Skin of body (tissue), 2 donors: ENCODE data around the gene MUC15. TPM values are rescaled to one million over a fixed set of nuclear protein-coding genes. Genes with fewer than 3 reads are reported as not detected.
"Not testable (repeated sequence)": the region's sequence is repeated elsewhere in the genome, so short reads cannot be mapped to it uniquely, and the experiment has no call there.

ENCODE experiments used
- DNase-seq: peaks from one replicate; lab custom pipeline; 2025; lab: John Stamatoyannopoulos, UW
- total RNA-seq: library from RNA; depleted of rRNA; stranded (reverse); fragments of >200 nt; gene quantifications from one replicate; pipeline ENCODE4 v1.2.3, GENCODE V29; 2014

Gene MUC15
- 19.5 TPM for total RNA-seq

- no peak for DNase-seq
These were observed at the start of gene MUC15 for GRCh38 chr11:26571861-26572654. Gene MUC15 (minus strand): TSS chr11:26572263. CDS start chr11:26567094, 5,169 bp downstream.

GRCh38 chr11:26621132-26621531 is 49.1 kb upstream of the MUC15 start:
- no peak for DNase-seq

GRCh38 chr11:26620282-26621045 is 48.4 kb upstream of the MUC15 start:
- no peak for DNase-seq

- DNase-seq: no peak
These were observed 46.4 kb upstream of the MUC15 start for GRCh38 chr11:26618441-26618840.

- DNase-seq: no peak
These were observed 41.7 kb upstream of the MUC15 start for GRCh38 chr11:26613759-26614158.

GRCh38 chr11:26608507-26609146 is 36.6 kb upstream of the MUC15 start:
- DNase-seq: no peak

- no peak for DNase-seq
These were observed 35.9 kb upstream of the MUC15 start for GRCh38 chr11:26607725-26608506.

- no peak for DNase-seq
These were observed 27.9 kb upstream of the MUC15 start for GRCh38 chr11:26599876-26600434.

- no peak for DNase-seq
These were observed 27.4 kb upstream of the MUC15 start for GRCh38 chr11:26599425-26599824.

GRCh38 chr11:26597899-26598298 is 25.8 kb upstream of the MUC15 start:
- no peak for DNase-seq

GRCh38 chr11:26597049-26597689 is 25.1 kb upstream of the MUC15 start:
- not testable (repeated sequence) for DNase-seq

GRCh38 chr11:26595207-26595865 is 23.3 kb upstream of the MUC15 start:
- not testable (repeated sequence) for DNase-seq

GRCh38 chr11:26593691-26594090 is 21.6 kb upstream of the MUC15 start:
- DNase-seq: no peak

- DNase-seq: no peak
These were observed 15.0 kb upstream of the MUC15 start for GRCh38 chr11:26587073-26587472.

GRCh38 chr11:26584818-26585217 is 12.8 kb upstream of the MUC15 start:
- DNase-seq: no peak

- no peak for DNase-seq
These were observed 11.5 kb upstream of the MUC15 start for GRCh38 chr11:26583550-26583949.

GRCh38 chr11:26580929-26581328 is 8.9 kb upstream of the MUC15 start:
- no peak for DNase-seq

GRCh38 chr11:26579683-26580082 is 7.6 kb upstream of the MUC15 start:
- DNase-seq: no peak

GRCh38 chr11:26578998-26579661 is 7.1 kb upstream of the MUC15 start:
- DNase-seq: no peak
